Left cardiac atrium (tissue), 4 donors: ENCODE measurements around the gene MPZL2. TPM values are rescaled to one million over a fixed set of nuclear protein-coding genes. Genes with fewer than 3 reads are reported as not detected.

Source experiments
- ATAC-seq, 2 donors: fragments of 200-7000 bp; cut with Tn5 transposase; one replicate each; pipeline ENCODE4 v1.9.1; 2020; ENCODE audit warnings: mild to moderate bottlenecking in 2 of 2, moderate library complexity in 2 of 2
- DNase-seq: peaks from one replicate; pipeline ENCODE4 v3.0.0-alpha.2; 2020
- intact Hi-C, 2 donors: fragments of 100-400 bp; cut with DNase I; formaldehyde crosslinking; loops; one replicate each; pipeline versions ENCODE4 v1.14.1 to v1.15.1; 2022 to 2023
- total RNA-seq, 2 donors: library from RNA; stranded (reverse); fragmentation: NEBNext Ultra II Directional; extraction: Animal tissue kit (Norgen Biotek cat#: 25700); gene quantifications; one replicate each; pipeline ENCODE4 v1.2.1, GENCODE V29; 2021
- donor health status: DM: no; HTN: yes; CAD: no.
- donor health status: DM: no; HTN: yes; CAD: no; lungs with severe emphysema.
- donor health status: DM: yes; HTN: yes; CAD: no.
- donor health status: Dilated cardiomyopathy.

MPZL2 gene
- total RNA-seq, 2 donors from 2014 or later = 11.6 to 47.8 TPM

GRCh38 chr11:118251858-118252652 lies 12.0 kb downstream of the MPZL2 start, which contains the start of gene MPZL3:
Gene MPZL3, minus strand, starts transcription at chr11:118252365. Its CDS starts 71 bp downstream, at chr11:118252294.
- intact Hi-C loops = loop anchor here in 1 of 2 donors (10.0 kb wide), 1 partner anchor 47 kb away; no protein-coding TSS in a partner anchor
- peak; percentile 82 to 86 for ATAC-seq
- DNase-seq = peak; percentile 81

GRCh38 chr11:118247041-118247440 lies 17.1 kb downstream of the MPZL2 start:
- ATAC-seq (no peak), DNase-seq (no peak)
- intact Hi-C loops = no loop called here

GRCh38 chr11:118245936-118246562 lies 18.0 kb downstream of the MPZL2 start:
- DNase-seq = no peak
- ATAC-seq = no peak
- intact Hi-C loops = no loop called here

GRCh38 chr11:118243993-118244762 lies 19.9 kb downstream of the MPZL2 start:
- DNase-seq = no peak
- no peak for ATAC-seq
- intact Hi-C loops = no loop called here

GRCh38 chr11:118243161-118243560 lies 20.9 kb downstream of the MPZL2 start:
- ATAC-seq (no peak), DNase-seq (no peak)
- intact Hi-C loops = no loop called here

- ATAC-seq = peak; percentile 8 to 17
- intact Hi-C loops = no loop called here
- DNase-seq = no peak
Observed at GRCh38 chr11:118241764-118242098, 22.4 kb downstream of the MPZL2 start.

GRCh38 chr11:118240999-118241763 lies 22.9 kb downstream of the MPZL2 start:
- DNase-seq = peak; percentile 37
- intact Hi-C loops = no loop called here
- peak; percentile 89 to 92 for ATAC-seq

GRCh38 chr11:118239509-118240205 lies 24.4 kb downstream of the MPZL2 start:
- intact Hi-C loops = no loop called here

GRCh38 chr11:118238929-118239328 lies 25.2 kb downstream of the MPZL2 start:
- DNase-seq (no peak), ATAC-seq (no peak)
- intact Hi-C loops = no loop called here

More at GRCh38 chr11:118239509-118240205, 24.4 kb downstream of the MPZL2 start:
- DNase-seq = no peak
- ATAC-seq = no peak

- ATAC-seq (no peak), DNase-seq (no peak)
- intact Hi-C loops = no loop called here
Observed at GRCh38 chr11:118238421-118238820, 25.7 kb downstream of the MPZL2 start.

GRCh38 chr11:118236170-118236569 lies 27.9 kb downstream of the MPZL2 start:
- DNase-seq = no peak
- no peak for ATAC-seq
- intact Hi-C loops = no loop called here

- DNase-seq (no peak), ATAC-seq (no peak)
- intact Hi-C loops = no loop called here
Observed at GRCh38 chr11:118234833-118235232, 29.3 kb downstream of the MPZL2 start.

- intact Hi-C loops = no loop called here
- ATAC-seq (no peak), DNase-seq (no peak)
Observed at GRCh38 chr11:118233850-118234249, 30.2 kb downstream of the MPZL2 start.

- intact Hi-C loops = no loop called here
- no peak for ATAC-seq
- no peak for DNase-seq
Observed at GRCh38 chr11:118233377-118233776, 30.7 kb downstream of the MPZL2 start.

- no peak for ATAC-seq
- intact Hi-C loops = no loop called here
- DNase-seq = no peak
Observed at GRCh38 chr11:118232659-118233058, 31.4 kb downstream of the MPZL2 start.

- ATAC-seq (no peak), DNase-seq (no peak)
- intact Hi-C loops = no loop called here
Observed at GRCh38 chr11:118231461-118231860, 32.6 kb downstream of the MPZL2 start.

- ATAC-seq (no peak), DNase-seq (no peak)
- intact Hi-C loops = no loop called here
Observed at GRCh38 chr11:118230088-118230487, 34.0 kb downstream of the MPZL2 start.

- intact Hi-C loops = no loop called here
- no peak for ATAC-seq
- no peak for DNase-seq
Observed at GRCh38 chr11:118229274-118229847, 34.7 kb downstream of the MPZL2 start.
